H1 (cell line): ENCODE data around the gene NSD2. TPM values are rescaled to one million over a fixed set of nuclear protein-coding genes. Genes with fewer than 3 reads are reported as not detected.

Experiments
- ASH2L ChIP-seq: fragments of 200-600, 300-600 bp; sonication (generic); IDR thresholded peaks from one replicate; pipeline ENCODE4 v1.7.1; 2017; ENCODE audit warnings: low read length
- BCL11A ChIP-seq, 2 experiments: IDR thresholded peaks; one replicate each; pipeline ENCODE4 v1.6.1; 2011; ENCODE audit warnings: low read depth in 2 of 2, low read length in 2 of 2, mild to moderate bottlenecking in 2 of 2
- CBX5 ChIP-seq: fragments of 300-800, 300-1000 bp; sonication (generic); IDR thresholded peaks from 2 replicates; pipeline ENCODE4 v1.7.1; 2016; ENCODE audit warnings: antibody characterized with exemption, low read length, low read depth
- CHD7 ChIP-seq: fragments of 300-600 bp; sonication (generic); IDR thresholded peaks from 2 replicates; pipeline ENCODE4 v1.7.1; 2012; ENCODE audit warnings: low read length, moderate library complexity, mild to moderate bottlenecking, inconsistent platforms; ENCODE audit not compliant: insufficient replicate concordance
- CTBP2 ChIP-seq: IDR thresholded peaks from 2 replicates; pipeline ENCODE4 v1.7.0; 2011; ENCODE audit warnings: borderline replicate concordance, mild to moderate bottlenecking, moderate library complexity, mixed read lengths, low read length; ENCODE audit not compliant: insufficient read depth, insufficient read length
- E2F6 ChIP-seq: IDR thresholded peaks from 2 replicates; pipeline ENCODE4 v1.6.1; 2012; ENCODE audit warnings: inconsistent platforms
- FOSL1 ChIP-seq: IDR thresholded peaks from 2 replicates; pipeline ENCODE4 v1.6.1; 2011; ENCODE audit warnings: mild to moderate bottlenecking, low read depth, low read length, moderate library complexity; ENCODE audit not compliant: insufficient read depth
- TAF7 ChIP-seq: optimal IDR thresholded peaks from 2 replicates; pipeline ENCODE3; 2011; ENCODE audit warnings: low read depth, mild to moderate bottlenecking, inconsistent platforms, low read length, moderate library complexity, borderline replicate concordance
- polyA plus RNA-seq, 7 experiments: library from polyadenylated mRNA; depleted of rRNA in 3 of 7; stranded (reverse) in 5 of 7; unstranded in 2 of 7; fragments of >200 nt in 5 of 7; fragments of 200-250 nt in 2 of 7; gene quantifications; 1 replicate in 5 of 7; 2 replicates in 1 of 7; 4 replicates in 1 of 7; pipeline versions ENCODE4 v1.2.1 to v1.2.3, GENCODE V29; 2011 to 2013; ENCODE audit warnings: missing spikeins in 2 of 7, mixed read lengths in 2 of 7
- total RNA-seq: library from RNA; stranded (reverse); fragmentation: NEBNext Ultra II Directional; extraction: Animal tissue kit (Norgen Biotek cat#: 25700); gene quantifications from 2 replicates; pipeline ENCODE4 v1.2.1, GENCODE V29; 2021
- TF ChIP-seq, protein P1 (sequence below): IDR thresholded peaks from 2 replicates; pipeline ENCODE4 v1.6.1; 2012; ENCODE audit warnings: low read length, inconsistent platforms

The NSD2 gene
- total and polyA plus RNA-seq, 2 of the 8 experiments (the other 6 are each of a cell fraction or from before 2014, with no cell fraction given), result 26.7 to 129 TPM

DNA sequence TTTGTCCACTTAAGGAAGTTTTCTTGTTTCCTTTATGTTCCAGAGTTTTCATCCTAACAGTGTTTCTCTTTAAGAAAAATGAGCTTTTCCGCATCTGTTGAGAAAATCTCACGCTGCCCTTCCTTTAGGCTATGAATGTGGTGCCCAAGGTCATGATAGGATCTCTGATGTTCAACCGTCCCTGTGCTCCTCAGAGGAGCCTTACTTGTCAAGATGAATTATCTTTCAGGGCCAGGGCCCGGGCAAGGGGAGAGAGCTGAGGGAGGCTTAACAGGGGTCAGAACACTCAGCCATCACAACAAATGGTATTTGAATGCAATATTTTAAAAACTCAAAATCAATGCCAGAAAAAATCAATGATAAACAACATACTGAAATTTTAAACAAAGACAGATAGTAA, 143.8 kb downstream of the NSD2 start (continued):
- TF ChIP-seq CHD7, result no peak
- TF ChIP-seq FOSL1, result no peak
- no peak for TF ChIP-seq CBX5
- TF ChIP-seq CTBP2, result no peak
- TF ChIP-seq, protein P1, sequence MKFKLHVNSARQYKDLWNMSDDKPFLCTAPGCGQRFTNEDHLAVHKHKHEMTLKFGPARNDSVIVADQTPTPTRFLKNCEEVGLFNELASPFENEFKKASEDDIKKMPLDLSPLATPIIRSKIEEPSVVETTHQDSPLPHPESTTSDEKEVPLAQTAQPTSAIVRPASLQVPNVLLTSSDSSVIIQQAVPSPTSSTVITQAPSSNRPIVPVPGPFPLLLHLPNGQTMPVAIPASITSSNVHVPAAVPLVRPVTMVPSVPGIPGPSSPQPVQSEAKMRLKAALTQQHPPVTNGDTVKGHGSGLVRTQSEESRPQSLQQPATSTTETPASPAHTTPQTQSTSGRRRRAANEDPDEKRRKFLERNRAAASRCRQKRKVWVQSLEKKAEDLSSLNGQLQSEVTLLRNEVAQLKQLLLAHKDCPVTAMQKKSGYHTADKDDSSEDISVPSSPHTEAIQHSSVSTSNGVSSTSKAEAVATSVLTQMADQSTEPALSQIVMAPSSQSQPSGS, result no peak
- no peak for TF ChIP-seq ASH2L
- no peak for TF ChIP-seq BCL11A (IDR thresholded peaks at IDR 0.05; ENCODE audit: low read depth in 2 of 2, low read length in 2 of 2)
- no peak for TF ChIP-seq E2F6
- no peak for TF ChIP-seq TAF7
